NCI-H748 (cell line): ENCODE measurements around the gene SEC31B.

Experiments
- DNase-seq: peaks from one replicate; lab custom pipeline; 2025; ENCODE audit not compliant: unreplicated experiment; lab: John Stamatoyannopoulos, UW

Gene SEC31B

GRCh38 chr10:100446130-100446761, 73.4 kb downstream of the SEC31B start:
- peak; percentile 10 for DNase-seq

GRCh38 chr10:100442548-100442947, 77.1 kb downstream of the SEC31B start:
- DNase-seq, result no peak

- no peak for DNase-seq
Measured at GRCh38 chr10:100438674-100439315, 80.9 kb downstream of the SEC31B start.
